K562 (cell line): ENCODE results near the gene CNTN6.

Source experiments
- CBFB ChIP-seq: sonication (generic); formaldehyde crosslinking; IDR thresholded peaks from 2 replicates; pipeline ENCODE4 v1.4.0; 2020; ENCODE audit warnings: mild to moderate bottlenecking, missing genetic modification reagents
- ETS2 ChIP-seq: IDR thresholded peaks from 2 replicates; pipeline ENCODE4 v1.6.1; 2016; ENCODE audit warnings: borderline replicate concordance, missing genetic modification characterization, mild to moderate bottlenecking, moderate library complexity, missing compliant biosample characterization; ENCODE audit not compliant: poor library complexity, severe bottlenecking
- FOXJ2 ChIP-seq: fragments of 200-800 bp; sonication (Bioruptor generic); IDR thresholded peaks from 2 replicates; pipeline ENCODE4 v1.6.1; 2016; ENCODE audit warnings: missing genetic modification characterization, missing compliant biosample characterization
- MCM5 ChIP-seq: fragments of 450-650 bp; IDR thresholded peaks from 2 replicates; pipeline ENCODE4 v1.6.1; 2016; ENCODE audit warnings: low read depth
- MYC ChIP-seq, 2 experiments: fragments of 250-450 bp in 1 of 2; sonication (Bioruptor Pico) in 1 of 2; IDR thresholded peaks; 2 replicates each; pipeline versions ENCODE4 v1.5.1 to v1.6.1; 2012 to 2021; ENCODE audit warnings: low read depth in 2 of 2, borderline replicate concordance in 1 of 2, improper control_type of control experiment in 1 of 2, low read length in 1 of 2, mild to moderate bottlenecking in 1 of 2, moderate library complexity in 1 of 2
- POLR2AphosphoS5 ChIP-seq: IDR thresholded peaks from 2 replicates; pipeline ENCODE4 v1.6.1; 2011; ENCODE audit warnings: mild to moderate bottlenecking, low read depth, low read length, moderate library complexity; ENCODE audit not compliant: control insufficient read depth, insufficient read depth
- RAD21 ChIP-seq, 2 experiments: fragments of 250-450 bp in 1 of 2; fragments of 450-650 bp in 1 of 2; sonication (Bioruptor Pico) in 1 of 2; formaldehyde crosslinking in 1 of 2; IDR thresholded peaks in 1 of 2; conservative IDR thresholded peaks in 1 of 2; 2 replicates each; pipeline versions ENCODE4 v1.4.0 to v1.8.0; 2020 to 2022; ENCODE audit warnings: mild to moderate bottlenecking in 2 of 2, moderate library complexity in 1 of 2
- RNF2 ChIP-seq: sonication (generic); IDR thresholded peaks from 2 replicates; pipeline ENCODE4 v1.6.1; 2016
- ZNF12 ChIP-seq: sonication (generic); formaldehyde crosslinking; IDR thresholded peaks from 2 replicates; pipeline ENCODE4 v1.4.0; 2020; ENCODE audit warnings: mild to moderate bottlenecking, missing genetic modification reagents
- ZNF274 ChIP-seq: IDR thresholded peaks from 2 replicates; pipeline ENCODE4 v1.6.1; 2011; ENCODE audit warnings: low read depth, mild to moderate bottlenecking, low read length, moderate library complexity, borderline replicate concordance
- TF ChIP-seq, protein P1 (sequence below), 3 experiments: IDR thresholded peaks in 2 of 3; conservative IDR thresholded peaks in 1 of 3; 2 replicates each; pipeline ENCODE4 v1.5.1; 2011 to 2012; ENCODE audit warnings: low read length in 3 of 3, mild to moderate bottlenecking in 3 of 3, control low read depth in 2 of 3, improper control_type of control experiment in 1 of 3, inconsistent platforms in 1 of 3, low read depth in 1 of 3, mixed read lengths in 1 of 3, moderate library complexity in 1 of 3; ENCODE audit not compliant: insufficient read depth in 2 of 3
- TF ChIP-seq, protein P2 (sequence below): fragments of 250-450 bp; sonication (Bioruptor Pico); IDR thresholded peaks from 2 replicates; pipeline ENCODE4 v1.8.0; 2021; ENCODE audit warnings: moderate library complexity, mild to moderate bottlenecking, inconsistent platforms
- TF ChIP-seq, protein P3 (sequence below): sonication (generic); formaldehyde crosslinking; IDR thresholded peaks from 2 replicates; pipeline ENCODE4 v1.5.0; 2020; ENCODE audit warnings: missing genetic modification reagents
- TF ChIP-seq, protein P4 (sequence below), 2 experiments: fragments of 200-800 bp in 1 of 2; sonication (Bioruptor generic) in 1 of 2; sonication (generic) in 1 of 2; formaldehyde crosslinking in 1 of 2; IDR thresholded peaks in 1 of 2; conservative IDR thresholded peaks in 1 of 2; 2 replicates each; pipeline versions ENCODE4 v1.5.0 to v1.6.1; 2016 to 2020; ENCODE audit warnings: missing compliant biosample characterization in 1 of 2, missing genetic modification characterization in 1 of 2, missing genetic modification reagents in 1 of 2

DNA sequence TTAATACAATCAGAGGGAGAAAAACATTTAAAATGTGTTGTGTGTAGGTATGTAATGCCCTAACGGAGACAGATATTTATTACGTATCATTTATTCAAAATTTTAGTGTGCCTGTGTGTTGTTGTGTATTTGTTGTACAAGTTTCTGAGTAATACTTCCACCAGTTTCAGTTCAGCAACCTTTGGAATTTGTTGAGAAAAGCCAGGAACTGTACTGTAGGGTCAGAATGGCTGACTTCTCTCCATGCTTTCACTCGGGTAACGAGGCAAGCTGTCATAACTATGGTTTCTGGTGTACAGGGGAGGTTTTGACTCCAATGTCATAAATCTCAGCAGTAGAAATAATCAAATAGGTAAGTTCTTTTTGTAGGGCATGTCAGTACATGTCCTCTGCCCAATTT lies 23.8 kb upstream of the CNTN6 start:
- TF ChIP-seq MYC (IDR thresholded peaks at IDR 0.05; ENCODE audit: low read depth, low read length) (no peak), MYC (CRISPR knock-in tag; IDR thresholded peaks at IDR 0.05; ENCODE audit: borderline replicate concordance, low read depth) (no peak), ZNF274 (no peak), MCM5 (no peak), RNF2 (no peak), CBFB (CRISPR knock-in tag) (no peak), RAD21 (CRISPR knock-in tag; conservative IDR thresholded peaks at IDR 0.05 in 1 of 2, IDR thresholded peaks at IDR 0.05 in 1 of 2) (no peak), FOXJ2 (tag) (no peak), ETS2 (tag) (no peak), ZNF12 (CRISPR knock-in tag) (no peak), POLR2AphosphoS5 (no peak)
- TF ChIP-seq, protein P1, sequence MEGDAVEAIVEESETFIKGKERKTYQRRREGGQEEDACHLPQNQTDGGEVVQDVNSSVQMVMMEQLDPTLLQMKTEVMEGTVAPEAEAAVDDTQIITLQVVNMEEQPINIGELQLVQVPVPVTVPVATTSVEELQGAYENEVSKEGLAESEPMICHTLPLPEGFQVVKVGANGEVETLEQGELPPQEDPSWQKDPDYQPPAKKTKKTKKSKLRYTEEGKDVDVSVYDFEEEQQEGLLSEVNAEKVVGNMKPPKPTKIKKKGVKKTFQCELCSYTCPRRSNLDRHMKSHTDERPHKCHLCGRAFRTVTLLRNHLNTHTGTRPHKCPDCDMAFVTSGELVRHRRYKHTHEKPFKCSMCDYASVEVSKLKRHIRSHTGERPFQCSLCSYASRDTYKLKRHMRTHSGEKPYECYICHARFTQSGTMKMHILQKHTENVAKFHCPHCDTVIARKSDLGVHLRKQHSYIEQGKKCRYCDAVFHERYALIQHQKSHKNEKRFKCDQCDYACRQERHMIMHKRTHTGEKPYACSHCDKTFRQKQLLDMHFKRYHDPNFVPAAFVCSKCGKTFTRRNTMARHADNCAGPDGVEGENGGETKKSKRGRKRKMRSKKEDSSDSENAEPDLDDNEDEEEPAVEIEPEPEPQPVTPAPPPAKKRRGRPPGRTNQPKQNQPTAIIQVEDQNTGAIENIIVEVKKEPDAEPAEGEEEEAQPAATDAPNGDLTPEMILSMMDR (IDR thresholded peaks at IDR 0.05 in 2 of 3, conservative IDR thresholded peaks at IDR 0.05 in 1 of 3; ENCODE audit: insufficient read depth in 2 of 3, low read depth in 1 of 3, low read length in 3 of 3): no peak
- TF ChIP-seq, protein P2, sequence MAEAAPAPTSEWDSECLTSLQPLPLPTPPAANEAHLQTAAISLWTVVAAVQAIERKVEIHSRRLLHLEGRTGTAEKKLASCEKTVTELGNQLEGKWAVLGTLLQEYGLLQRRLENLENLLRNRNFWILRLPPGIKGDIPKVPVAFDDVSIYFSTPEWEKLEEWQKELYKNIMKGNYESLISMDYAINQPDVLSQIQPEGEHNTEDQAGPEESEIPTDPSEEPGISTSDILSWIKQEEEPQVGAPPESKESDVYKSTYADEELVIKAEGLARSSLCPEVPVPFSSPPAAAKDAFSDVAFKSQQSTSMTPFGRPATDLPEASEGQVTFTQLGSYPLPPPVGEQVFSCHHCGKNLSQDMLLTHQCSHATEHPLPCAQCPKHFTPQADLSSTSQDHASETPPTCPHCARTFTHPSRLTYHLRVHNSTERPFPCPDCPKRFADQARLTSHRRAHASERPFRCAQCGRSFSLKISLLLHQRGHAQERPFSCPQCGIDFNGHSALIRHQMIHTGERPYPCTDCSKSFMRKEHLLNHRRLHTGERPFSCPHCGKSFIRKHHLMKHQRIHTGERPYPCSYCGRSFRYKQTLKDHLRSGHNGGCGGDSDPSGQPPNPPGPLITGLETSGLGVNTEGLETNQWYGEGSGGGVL (CRISPR knock-in tag): no peak
- TF ChIP-seq, protein P3, sequence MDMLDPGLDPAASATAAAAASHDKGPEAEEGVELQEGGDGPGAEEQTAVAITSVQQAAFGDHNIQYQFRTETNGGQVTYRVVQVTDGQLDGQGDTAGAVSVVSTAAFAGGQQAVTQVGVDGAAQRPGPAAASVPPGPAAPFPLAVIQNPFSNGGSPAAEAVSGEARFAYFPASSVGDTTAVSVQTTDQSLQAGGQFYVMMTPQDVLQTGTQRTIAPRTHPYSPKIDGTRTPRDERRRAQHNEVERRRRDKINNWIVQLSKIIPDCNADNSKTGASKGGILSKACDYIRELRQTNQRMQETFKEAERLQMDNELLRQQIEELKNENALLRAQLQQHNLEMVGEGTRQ (CRISPR knock-in tag): no peak
- TF ChIP-seq, protein P4, sequence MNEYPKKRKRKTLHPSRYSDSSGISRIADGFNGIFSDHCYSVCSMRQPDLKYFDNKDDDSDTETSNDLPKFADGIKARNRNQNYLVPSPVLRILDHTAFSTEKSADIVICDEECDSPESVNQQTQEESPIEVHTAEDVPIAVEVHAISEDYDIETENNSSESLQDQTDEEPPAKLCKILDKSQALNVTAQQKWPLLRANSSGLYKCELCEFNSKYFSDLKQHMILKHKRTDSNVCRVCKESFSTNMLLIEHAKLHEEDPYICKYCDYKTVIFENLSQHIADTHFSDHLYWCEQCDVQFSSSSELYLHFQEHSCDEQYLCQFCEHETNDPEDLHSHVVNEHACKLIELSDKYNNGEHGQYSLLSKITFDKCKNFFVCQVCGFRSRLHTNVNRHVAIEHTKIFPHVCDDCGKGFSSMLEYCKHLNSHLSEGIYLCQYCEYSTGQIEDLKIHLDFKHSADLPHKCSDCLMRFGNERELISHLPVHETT (CRISPR knock-in tag; conservative IDR thresholded peaks at IDR 0.05 in 1 of 2, IDR thresholded peaks at IDR 0.05 in 1 of 2): no peak
